Endothelial cell of umbilical vein (primary cell): ENCODE data around the gene SSC5D. TPM values are rescaled to one million over a fixed set of nuclear protein-coding genes. Genes with fewer than 3 reads are reported as not detected.

ENCODE experiments used
- BruUV-seq: library from RNA; stranded (reverse); fragments of 400-500 nt; replicated peaks from 2 replicates; lab custom pipeline; 2021; lab: Mats Ljungman, UMichigan
- CTCF ChIA-PET: fragments of 300-600, 350-600 bp; sonication (Branson Sonifier 250); formaldehyde crosslinking; loops from one replicate; lab custom pipeline; 2021; ENCODE audit warnings: antibody characterized with exemption, inconsistent platforms; lab: Charles Lee
- POLR2A ChIA-PET: fragments of 300-600, 350-600 bp; sonication (Branson Sonifier 250); formaldehyde crosslinking; loops from one replicate; lab custom pipeline; 2021; ENCODE audit warnings: antibody characterized with exemption, inconsistent platforms; lab: Charles Lee
- DNase-seq: peaks from one replicate; pipeline ENCODE4 v3.0.0-alpha.2; 2011; ENCODE audit warnings: low read depth, low spot score
- FAIRE-seq: peaks from 2 replicates; lab custom pipeline; 2011; peaks lifted over from hg19 to GRCh38; lab: Jason Lieb, UNC
- H2AFZ ChIP-seq: 2 replicates; pipeline ENCODE4 v1.6.0; 2012; ENCODE audit warnings: low read depth, low read length, control low read depth, inconsistent platforms
- H3K27ac ChIP-seq: 2 replicates; pipeline ENCODE4 v1.5.1; 2011; ENCODE audit warnings: low read depth, mild to moderate bottlenecking, control low read depth, low read length, moderate library complexity; ENCODE audit not compliant: insufficient read depth
- H3K27me3 ChIP-seq, 2 experiments: 2 replicates each; pipeline versions ENCODE4 v1.6.0 to v1.6.1; 2011; ENCODE audit warnings: low read length in 2 of 2, mixed read lengths in 1 of 2; ENCODE audit not compliant: control insufficient read depth in 2 of 2, insufficient read depth in 2 of 2
- H3K36me3 ChIP-seq, 2 experiments: 2 replicates in 1 of 2; 3 replicates in 1 of 2; pipeline ENCODE4 v1.5.1; 2011; ENCODE audit warnings: low read length in 2 of 2, mild to moderate bottlenecking in 1 of 2, moderate library complexity in 1 of 2; ENCODE audit not compliant: control insufficient read depth in 2 of 2, insufficient read depth in 2 of 2; ENCODE audit errors: extremely low read depth in 1 of 2
- H3K4me1 ChIP-seq: 3 replicates; pipeline ENCODE4 v1.5.1; 2011; ENCODE audit warnings: mild to moderate bottlenecking, low read length; ENCODE audit not compliant: control insufficient read depth, insufficient read depth; ENCODE audit errors: extremely low read depth
- H3K4me2 ChIP-seq: 2 replicates; pipeline ENCODE4 v1.6.1; 2011; ENCODE audit warnings: low read length, control low read depth, mixed read lengths; ENCODE audit not compliant: insufficient read depth
- H3K4me3 ChIP-seq, 3 experiments: fragments of 200-600 bp in 1 of 3; sonication (generic), shearing (Covaris generic) in 1 of 3; replicated peaks in 1 of 3; 2 replicates each; pipeline ENCODE4 v1.5.1; 2011 to 2016; ENCODE audit warnings: control low read depth in 3 of 3, low read length in 3 of 3, mild to moderate bottlenecking in 2 of 3, inconsistent platforms in 1 of 3, low read depth in 1 of 3, moderate library complexity in 1 of 3; ENCODE audit not compliant: insufficient read depth in 1 of 3
- H3K79me2 ChIP-seq: 2 replicates; pipeline ENCODE4 v1.6.0; 2012; ENCODE audit warnings: low read length, inconsistent platforms; ENCODE audit not compliant: control insufficient read depth, insufficient read depth
- H3K9ac ChIP-seq: replicated peaks from 2 replicates; pipeline ENCODE3; 2011; ENCODE audit warnings: low read length, control low read depth; ENCODE audit not compliant: insufficient read depth; ENCODE audit errors: extremely low read depth
- H3K9me1 ChIP-seq: replicated peaks from 3 replicates; pipeline ENCODE4 v1.6.0; 2011; ENCODE audit warnings: mild to moderate bottlenecking, low read length; ENCODE audit not compliant: control insufficient read depth, insufficient read depth; ENCODE audit errors: extremely low read depth
- H3K9me3 ChIP-seq: replicated peaks from 2 replicates; pipeline ENCODE4 v1.5.1; 2012; ENCODE audit warnings: low read length, inconsistent platforms; ENCODE audit not compliant: control insufficient read depth, insufficient read depth
- H4K20me1 ChIP-seq: replicated peaks from 2 replicates; pipeline ENCODE3; 2011; ENCODE audit warnings: mild to moderate bottlenecking, low read length; ENCODE audit not compliant: control insufficient read depth, insufficient read depth; ENCODE audit errors: extremely low read depth
- CTCF ChIP-seq, 2 donors: IDR thresholded peaks; 1 replicate in 1 of 2; 2 replicates in 1 of 2; pipeline ENCODE4 v1.5.1; 2011; ENCODE audit warnings: low read length in 2 of 2, mild to moderate bottlenecking in 2 of 2, moderate library complexity in 2 of 2, control low read depth in 1 of 2, inconsistent platforms in 1 of 2, low read depth in 1 of 2; ENCODE audit not compliant: insufficient read depth in 1 of 2; ENCODE audit errors: extremely low read depth in 1 of 2
- EZH2 ChIP-seq: IDR thresholded peaks from 2 replicates; pipeline ENCODE4 v1.6.1; 2012; ENCODE audit warnings: borderline replicate concordance, low read depth, mild to moderate bottlenecking, moderate library complexity, low read length, inconsistent platforms; ENCODE audit not compliant: severe bottlenecking
- FOS ChIP-seq: IDR thresholded peaks from 2 replicates; pipeline ENCODE4 v1.6.1; 2011; ENCODE audit warnings: mild to moderate bottlenecking, low read length, moderate library complexity, borderline replicate concordance; ENCODE audit not compliant: insufficient read depth
- GATA2 ChIP-seq: IDR thresholded peaks from 2 replicates; pipeline ENCODE4 v1.7.0; 2011; ENCODE audit warnings: low read depth, mild to moderate bottlenecking, moderate library complexity, mixed read lengths, low read length; ENCODE audit not compliant: insufficient read length, insufficient read depth
- JUN ChIP-seq: IDR thresholded peaks from 2 replicates; pipeline ENCODE4 v1.6.1; 2011; ENCODE audit warnings: borderline replicate concordance, low read depth; ENCODE audit not compliant: insufficient read length, insufficient read depth
- MAX ChIP-seq: IDR thresholded peaks from 2 replicates; pipeline ENCODE4 v1.6.1; 2011; ENCODE audit not compliant: insufficient read depth, insufficient read length
- MYC ChIP-seq: IDR thresholded peaks from one replicate; pipeline ENCODE4 v1.6.1; 2011; ENCODE audit warnings: mild to moderate bottlenecking, low read depth, low read length
- POLR2A ChIP-seq: IDR thresholded peaks from 2 replicates; pipeline ENCODE4 v1.6.1; 2012; ENCODE audit warnings: low read depth, mild to moderate bottlenecking, control low read depth, low read length
- POLR2AphosphoS5 ChIP-seq: IDR thresholded peaks from 2 replicates; pipeline ENCODE4 v1.6.1; 2012; ENCODE audit warnings: low read depth, mild to moderate bottlenecking, control low read depth, low read length, moderate library complexity; ENCODE audit not compliant: insufficient read depth
- dilution Hi-C: fragments of 300-500 bp; cut with MboI; formaldehyde crosslinking; loops from one replicate; pipeline ENCODE4 v1.15.0; 2019; ENCODE audit warnings: low sequenced_read_pairs; ENCODE audit not compliant: extremely low pct_ligation_motif_present
- intact Hi-C: fragments of 100-400 bp; cut with micrococcal nuclease; formaldehyde crosslinking; loops from one replicate; pipeline ENCODE4 v1.10.0; 2022
- polyA plus RNA-seq, 4 experiments: library from polyadenylated mRNA; depleted of rRNA in 3 of 4; stranded (reverse) in 3 of 4; unstranded in 1 of 4; fragments of >200 nt; gene quantifications; 2 replicates each; pipeline versions ENCODE4 v1.2.1 to v1.2.3, GENCODE V29; 2011 to 2012; ENCODE audit warnings: missing spikeins in 1 of 4
- total RNA-seq: library from RNA; stranded (reverse); gene quantifications from 2 replicates; pipeline ENCODE4 v1.2.3, GENCODE V29; 2021

The SSC5D gene
- total and polyA plus RNA-seq, 2 donors (not counting 3 experiments of a cell fraction or from before 2014, with no cell fraction given): 0.47 to 1.3 TPM

- Histone ChIP-seq H3K9ac (no peak overlapping the region), H3K4me3 (no peak overlapping the region), H3K36me3 (no peaks in the 10 kb centered on the region), H3K27ac (no peak overlapping the region), H3K79me2 (no peaks in the 10 kb centered on the region), H4K20me1 (no peaks in the 10 kb centered on the region), H3K4me2 (no peak overlapping the region), H3K27me3 (no peaks in the 10 kb centered on the region), H3K9me1 (no peaks in the 10 kb centered on the region), H2AFZ (no peak overlapping the region), H3K4me1 (no peaks in the 10 kb centered on the region), H3K9me3 (no peaks in the 10 kb centered on the region)
- TF ChIP-seq MYC (no peak), POLR2AphosphoS5 (no peak), EZH2 (no peak), GATA2 (no peak), POLR2A (no peak), JUN (no peak), FOS (no peak), CTCF (IDR thresholded peaks at IDR 0.05; ENCODE audit: extremely low read depth in 1 of 2, insufficient read depth in 1 of 2, low read depth in 1 of 2, low read length in 2 of 2) (no peak), MAX (no peak)
- dilution Hi-C loops (no loop called here), intact Hi-C loops (no loop called here)
- FAIRE-seq (no peak), DNase-seq (no peak)
- ChIA-PET CTCF (interaction anchor here (1.3 to 1.6 kb wide), 3 partner anchors 24 to 79 kb away, joined by 3 to 4 read pairs (median 4); partner anchors contain the start of genes FIZ1 and ZNF865), POLR2A (no interaction called here)
- no TSS peak for BruUV-seq
These were observed 39.2 kb downstream of the SSC5D start for GRCh38 chr19:55527197-55528029.
